GM12878 (cell line): ENCODE measurements around the gene IL1RL1. TPM values are rescaled to one million over a fixed set of nuclear protein-coding genes. Genes with fewer than 3 reads are reported as not detected.

Experiments used
- ATF7 ChIP-seq: fragments of 450-650 bp; IDR thresholded peaks from 2 replicates; pipeline ENCODE4 v1.6.1; 2016; ENCODE audit warnings: low read depth, mild to moderate bottlenecking
- BCLAF1 ChIP-seq: fragments of 450-650 bp; IDR thresholded peaks from 2 replicates; pipeline ENCODE4 v1.6.1; 2017; ENCODE audit warnings: antibody characterized with exemption, mild to moderate bottlenecking, moderate library complexity
- BMI1 ChIP-seq: fragments of 450-650 bp; IDR thresholded peaks from 2 replicates; pipeline ENCODE4 v1.6.1; 2016; ENCODE audit warnings: mild to moderate bottlenecking, moderate library complexity, borderline replicate concordance
- E4F1 ChIP-seq: fragments of 450-650 bp; IDR thresholded peaks from 2 replicates; pipeline ENCODE4 v1.6.1; 2018; ENCODE audit warnings: borderline replicate concordance, mild to moderate bottlenecking; ENCODE audit not compliant: partially characterized antibody
- MTA3 ChIP-seq: IDR thresholded peaks from 2 replicates; pipeline ENCODE4 v1.6.1; 2012; ENCODE audit warnings: low read length, inconsistent platforms, borderline replicate concordance
- PKNOX1 ChIP-seq: fragments of 450-650 bp; IDR thresholded peaks from 2 replicates; pipeline ENCODE4 v1.6.1; 2016; ENCODE audit warnings: mild to moderate bottlenecking
- SKIL ChIP-seq: fragments of 450-650 bp; IDR thresholded peaks from 2 replicates; pipeline ENCODE4 v1.6.1; 2017; ENCODE audit warnings: mild to moderate bottlenecking, low read depth, inconsistent platforms; ENCODE audit not compliant: poor library complexity, severe bottlenecking
- SMAD5 ChIP-seq: IDR thresholded peaks from 2 replicates; pipeline ENCODE4 v1.6.1; 2016; ENCODE audit warnings: antibody characterized with exemption, low read depth
- SMC3 ChIP-seq: IDR thresholded peaks from 2 replicates; pipeline ENCODE4 v1.6.1; 2011; ENCODE audit warnings: low read length, improper control_type of control experiment, borderline replicate concordance
- TCF3 ChIP-seq: IDR thresholded peaks from 2 replicates; pipeline ENCODE4 v1.6.1; 2012; ENCODE audit warnings: low read depth, mild to moderate bottlenecking, low read length, borderline replicate concordance; ENCODE audit not compliant: insufficient read depth
- YBX1 ChIP-seq: fragments of 450-650 bp; IDR thresholded peaks from 2 replicates; pipeline ENCODE4 v1.6.1; 2016; ENCODE audit warnings: antibody characterized with exemption
- ZBTB33 ChIP-seq: fragments of 450-650 bp; IDR thresholded peaks from 2 replicates; pipeline ENCODE4 v1.6.1; 2017; ENCODE audit warnings: mild to moderate bottlenecking
- ZBTB4 ChIP-seq: fragments of 450-650 bp; formaldehyde crosslinking; IDR thresholded peaks from 2 replicates; pipeline ENCODE4 v1.4.0; 2022; ENCODE audit warnings: mild to moderate bottlenecking, moderate library complexity
- polyA plus RNA-seq, 11 experiments: library from polyadenylated mRNA; depleted of rRNA in 4 of 11; unstranded in 6 of 11; stranded (reverse) in 5 of 11; fragments of >200 nt; fragmentation: Nextera tagmentation in 4 of 11; fragmentation: Illumina TruSeq in 1 of 11; extraction: Ambion mirVana in 4 of 11; extraction: Trizol in 1 of 11; gene quantifications; 1 replicate in 1 of 11; 2 replicates in 10 of 11; pipeline versions ENCODE4 v1.2.1 to v1.2.3, GENCODE V29; 2011 to 2016; ENCODE audit warnings: inconsistent platforms in 2 of 11, missing spikeins in 2 of 11, low read depth in 1 of 11
- total RNA-seq, 4 experiments: library from RNA; depleted of rRNA in 3 of 4; stranded (reverse); fragments of >200 nt in 3 of 4; fragmentation: Illumina TruSeq in 1 of 4; extraction: Trizol in 1 of 4; gene quantifications; 2 replicates each; pipeline versions ENCODE4 v1.2.1 to v1.2.3, GENCODE V29; 2013 to 2021

IL1RL1 gene
- total and polyA plus RNA-seq, 10 of the 15 experiments (the other 5 are each of a cell fraction or from before 2014, with no cell fraction given), result 0.08 to 0.18 TPM; not detected in 8

- no peak for TF ChIP-seq BCLAF1
- TF ChIP-seq ZBTB4 (CRISPR knock-in tag), result no peak
- TF ChIP-seq SMC3, result peak; percentile 41; the same call in 1 of the 2 replicates
- TF ChIP-seq SKIL, result peak; percentile 50
- TF ChIP-seq ZBTB33, result no peak
- TF ChIP-seq TCF3, result no peak
- peak; percentile 91 for TF ChIP-seq ATF7
- no peak for TF ChIP-seq MTA3
- TF ChIP-seq YBX1, result no peak
- no peak for TF ChIP-seq E4F1
- no peak; the same call in 1 of the 2 replicates for TF ChIP-seq BMI1
- TF ChIP-seq PKNOX1, result 0 out of 2 replicates have a peak, but pooled peaks have one; percentile 34
- TF ChIP-seq SMAD5, result no peak
Observed at GRCh38 chr2:102301867-102302362, 9.4 kb upstream of the IL1RL1 start (continued).
